Stimulated activated CD4-positive, alpha-beta T cell treated with anti-CD3 and anti-CD28 coated beads, Interleukin-4, amount 100 ng/mL, for 1 hour (primary cell): ENCODE measurements around the gene HDLBP.
"Not testable (repeated sequence)": the region's sequence is repeated elsewhere in the genome, so short reads cannot be mapped to it uniquely, and the experiment has no call there.

Experiments used
- DNase-seq: peaks from one replicate; pipeline ENCODE4 v3.0.0-alpha.2; 2020

HDLBP gene

GRCh38 chr2:241207641-241208040, 107.8 kb downstream of the HDLBP start:
- no peak for DNase-seq

GRCh38 chr2:241207151-241207550, 108.3 kb downstream of the HDLBP start:
- no peak for DNase-seq

- no peak for DNase-seq
Measured at GRCh38 chr2:241205086-241205485, 110.4 kb downstream of the HDLBP start.

- DNase-seq = no peak
Measured at GRCh38 chr2:241204490-241204889, 111.0 kb downstream of the HDLBP start.

GRCh38 chr2:241204010-241204384, 111.5 kb downstream of the HDLBP start:
- no peak for DNase-seq

- no peak for DNase-seq
Measured at GRCh38 chr2:241203218-241204009, 112.1 kb downstream of the HDLBP start.

GRCh38 chr2:241202681-241203080, 112.8 kb downstream of the HDLBP start:
- DNase-seq = no peak

- DNase-seq = no peak
Measured at GRCh38 chr2:241202268-241202585, 113.2 kb downstream of the HDLBP start.

GRCh38 chr2:241201445-241202267, 113.8 kb downstream of the HDLBP start:
- DNase-seq = no peak

GRCh38 chr2:241200822-241201395, 114.6 kb downstream of the HDLBP start:
- DNase-seq = no peak

- DNase-seq = no peak
Measured at GRCh38 chr2:241199897-241200821, 115.3 kb downstream of the HDLBP start.

- DNase-seq = no peak
Measured at GRCh38 chr2:241199286-241199685, 116.2 kb downstream of the HDLBP start.

GRCh38 chr2:241198381-241199279, 116.8 kb downstream of the HDLBP start:
- no peak for DNase-seq

GRCh38 chr2:241197947-241198346, 117.5 kb downstream of the HDLBP start:
- no peak for DNase-seq

GRCh38 chr2:241197246-241197645, 118.2 kb downstream of the HDLBP start:
- DNase-seq = not testable (repeated sequence)

GRCh38 chr2:241195506-241196130, 119.9 kb downstream of the HDLBP start:
- no peak for DNase-seq

- no peak for DNase-seq
Measured at GRCh38 chr2:241194811-241195210, 120.7 kb downstream of the HDLBP start.

- no peak for DNase-seq
Measured at GRCh38 chr2:241193271-241193670, 122.2 kb downstream of the HDLBP start.

GRCh38 chr2:241191081-241191480, 124.4 kb downstream of the HDLBP start:
- no peak for DNase-seq

- no peak for DNase-seq
Measured at GRCh38 chr2:241190291-241190981, 125.0 kb downstream of the HDLBP start.

- no peak for DNase-seq
Measured at GRCh38 chr2:241189856-241190201, 125.6 kb downstream of the HDLBP start.
